Activated CD8-positive, alpha-beta memory T cell treated with anti-CD3 and anti-CD28 coated beads, Interleukin-2, amount 50 U/mL, for 1 hour (primary cell): ENCODE data around the gene ZNF273.
"Not testable (repeated sequence)": the region's sequence is repeated elsewhere in the genome, so short reads cannot be mapped to it uniquely, and the experiment has no call there.

Experiments
- DNase-seq: peaks from one replicate; pipeline ENCODE4 v3.0.0-alpha.2; 2020; ENCODE audit errors: extremely low read depth

ZNF273 gene

DNA sequence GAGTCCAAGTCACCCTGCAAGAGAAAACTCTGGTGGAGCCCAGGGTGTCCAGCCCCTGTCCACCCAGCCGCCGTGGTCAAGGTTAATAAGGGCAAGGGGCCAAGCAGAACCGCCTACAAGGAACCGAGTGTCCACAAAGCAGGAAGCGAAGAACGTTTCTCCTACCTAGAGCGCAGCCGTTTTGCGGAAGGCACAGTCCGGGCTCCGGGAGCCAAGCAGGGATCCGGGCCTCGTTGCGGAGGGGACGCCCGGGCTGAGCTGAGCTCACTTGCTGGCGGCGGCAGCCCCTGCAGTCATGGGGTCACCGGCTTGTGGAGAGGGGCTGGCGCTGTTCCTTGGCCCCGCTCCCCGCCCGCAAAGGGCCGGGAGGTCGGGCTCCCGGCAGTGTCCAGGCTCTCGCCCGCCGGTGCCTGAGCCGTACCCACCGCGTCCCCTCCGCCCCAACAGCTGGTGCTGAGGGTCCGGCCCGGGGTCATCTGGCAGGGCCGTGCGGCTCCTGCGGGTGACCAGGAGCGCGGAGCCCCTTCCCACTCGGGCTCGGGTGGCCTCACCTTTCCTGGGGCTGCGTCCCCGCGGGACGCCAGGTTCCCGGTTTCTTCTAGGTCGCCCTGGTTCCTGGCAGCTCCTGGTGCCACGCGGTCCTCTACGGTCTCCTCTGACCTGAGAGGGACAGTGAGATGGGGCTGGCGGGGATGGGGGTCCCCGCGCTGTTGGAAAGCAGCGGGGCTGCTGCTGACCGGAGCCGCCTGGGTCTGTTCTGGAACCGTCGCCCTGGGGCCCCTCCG, 14.0 kb upstream of the ZNF273 start:
- no peak for DNase-seq

DNA sequence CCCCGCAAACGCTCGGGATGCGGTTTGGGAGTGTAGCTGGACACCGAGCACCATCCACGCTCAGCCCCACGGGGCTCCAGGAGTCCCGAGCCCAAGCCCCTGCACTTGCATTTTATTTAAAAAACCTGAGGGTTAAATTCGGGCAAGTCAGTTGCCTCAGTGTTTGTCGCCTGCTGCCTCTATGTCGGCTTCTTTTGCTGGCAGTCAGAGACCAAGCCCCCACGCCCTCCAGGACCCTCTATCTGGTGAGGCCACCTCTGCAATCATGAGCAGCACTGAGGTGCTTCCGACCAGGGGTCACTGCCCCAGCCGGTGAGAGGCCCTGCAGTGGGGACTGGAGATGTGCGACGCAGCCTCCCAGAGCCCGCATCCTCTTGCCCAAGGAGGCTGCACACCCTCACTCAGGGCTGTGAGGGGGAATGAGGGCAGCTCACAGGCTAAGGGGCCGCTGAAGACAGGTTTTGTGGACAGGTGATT, 13.3 kb upstream of the ZNF273 start:
- no peak for DNase-seq

DNA sequence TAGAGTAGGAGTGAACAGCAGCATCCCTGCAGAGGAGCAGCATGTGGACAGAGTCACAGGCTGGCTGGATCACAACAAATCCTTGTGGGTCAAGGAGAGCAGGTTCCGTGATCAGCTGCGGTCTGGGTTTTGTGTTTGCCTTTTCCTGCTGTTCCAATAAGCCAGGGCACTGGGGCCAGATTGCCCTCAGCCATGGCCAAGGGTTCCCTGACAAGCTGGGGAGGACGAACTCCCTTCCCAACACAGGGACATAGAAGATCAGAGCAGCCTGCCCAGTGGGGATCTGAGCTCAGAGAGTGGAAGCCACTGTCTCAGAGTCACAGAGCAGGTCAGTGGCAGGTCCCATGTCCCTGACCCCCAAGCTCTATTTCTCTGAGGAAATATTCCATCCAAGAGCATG, 12.8 kb upstream of the ZNF273 start:
- not testable (repeated sequence) for DNase-seq

DNA sequence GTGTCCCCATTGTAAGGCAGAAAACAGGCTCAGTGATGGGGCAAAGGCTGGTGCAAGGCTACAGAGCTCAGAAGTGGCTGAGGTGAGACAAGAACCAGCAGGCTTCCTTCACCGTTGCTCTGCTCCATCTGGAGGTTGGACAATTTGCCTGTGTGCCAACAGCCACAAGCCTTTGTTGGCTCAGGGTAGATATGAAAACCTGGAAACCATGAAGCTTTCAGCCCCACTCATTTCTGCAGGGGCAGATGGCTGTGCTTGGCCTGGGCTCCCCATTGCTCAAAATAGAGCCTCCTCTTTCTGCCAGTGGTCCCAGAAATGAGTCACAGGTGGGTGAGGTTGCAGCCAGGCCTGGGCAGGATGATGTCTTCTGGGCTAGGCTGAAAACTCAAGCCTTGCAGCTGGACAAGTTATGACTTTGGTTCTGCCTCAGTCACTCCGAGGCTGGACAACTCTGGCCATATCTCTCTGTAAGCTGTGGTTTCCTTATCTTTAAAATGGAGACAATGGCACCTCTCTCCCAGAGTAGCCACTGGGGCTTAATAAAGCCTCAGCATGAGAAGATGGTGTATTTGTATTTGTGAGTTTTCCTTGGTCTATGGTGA, 12.2 kb upstream of the ZNF273 start:
- DNase-seq: no peak

DNA sequence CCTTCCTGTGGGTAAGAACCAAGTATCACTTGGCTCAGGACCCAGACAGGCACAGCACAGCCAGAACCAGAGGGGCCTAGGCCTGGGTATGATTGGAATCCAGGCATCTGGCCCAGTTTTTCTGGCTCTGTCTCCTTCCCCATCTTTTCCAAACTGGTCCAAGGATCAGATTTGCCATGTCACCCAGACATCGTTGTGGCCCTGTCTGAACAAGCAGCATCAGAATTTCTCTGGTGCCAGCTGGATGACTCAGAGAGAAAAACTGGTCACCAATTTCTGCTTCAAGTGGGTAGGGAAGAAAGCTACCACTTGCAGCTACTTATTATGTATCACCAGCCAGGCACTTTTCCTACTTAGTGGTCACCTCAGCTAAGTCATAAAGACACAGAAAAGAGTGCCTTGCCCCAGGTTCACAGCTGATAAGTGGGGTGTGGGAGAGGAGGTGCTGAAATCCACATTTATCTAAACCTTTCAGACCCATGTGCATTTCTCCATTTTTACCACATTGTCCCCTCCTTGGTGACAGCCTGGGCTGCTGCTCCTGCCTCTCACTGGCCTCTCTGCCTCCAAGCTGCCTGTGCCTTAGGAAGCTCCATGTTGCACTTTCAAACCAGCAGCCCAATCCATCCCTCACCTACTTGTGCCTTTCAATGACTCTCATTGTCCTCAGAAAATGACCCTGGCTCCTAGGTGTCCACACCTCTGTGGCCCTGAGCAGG, 11.6 kb upstream of the ZNF273 start:
- not testable (repeated sequence) for DNase-seq

DNA sequence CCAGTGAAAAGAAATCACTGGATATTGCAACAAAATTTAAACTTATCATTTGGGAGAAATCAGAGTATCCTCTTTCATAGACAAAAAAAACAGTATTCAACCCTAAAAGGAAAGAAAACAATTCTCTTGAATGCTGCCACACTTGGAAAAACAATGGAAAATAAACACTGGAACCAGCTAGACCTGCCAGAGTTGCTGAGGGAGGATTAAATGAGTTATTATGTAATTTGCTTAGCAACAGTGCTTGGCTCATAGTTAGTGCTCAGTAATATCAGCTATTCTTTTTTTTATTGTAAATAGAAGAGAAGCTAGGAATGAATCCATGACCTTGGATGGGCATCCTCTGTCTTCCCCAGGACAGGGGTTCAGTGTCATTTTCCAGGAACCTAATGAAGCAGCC, 11.0 kb upstream of the ZNF273 start:
- no peak for DNase-seq

DNA sequence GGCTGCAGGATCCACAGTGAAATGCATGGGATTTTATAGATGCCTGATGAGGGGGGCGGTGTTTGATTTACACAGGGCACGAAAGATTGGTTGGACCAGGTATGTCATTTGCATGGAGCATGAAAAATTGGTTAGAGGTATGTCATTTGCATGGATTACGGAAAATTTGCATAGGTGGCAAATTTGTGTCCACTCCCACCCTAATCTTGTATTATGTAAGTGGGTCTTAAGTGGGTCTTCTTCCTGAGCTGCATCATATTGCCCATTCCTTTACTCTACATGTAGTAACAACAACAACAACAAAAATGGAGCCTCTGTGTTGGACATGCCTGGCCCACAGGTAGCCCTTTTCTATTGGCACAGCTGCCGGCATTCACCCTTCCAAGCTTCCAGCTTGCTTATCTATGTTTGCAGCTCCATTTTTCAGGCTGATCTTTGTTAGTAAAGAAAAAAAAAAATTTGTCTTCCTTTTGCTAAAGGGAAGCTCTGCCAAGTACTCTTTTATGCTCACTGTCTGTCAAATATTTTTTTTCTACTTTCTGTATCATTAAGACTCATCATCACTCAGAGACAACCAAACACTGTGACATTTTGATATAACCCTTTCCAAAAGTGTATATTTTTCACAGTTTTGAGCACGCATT, 10.3 kb upstream of the ZNF273 start:
- no peak for DNase-seq

DNA sequence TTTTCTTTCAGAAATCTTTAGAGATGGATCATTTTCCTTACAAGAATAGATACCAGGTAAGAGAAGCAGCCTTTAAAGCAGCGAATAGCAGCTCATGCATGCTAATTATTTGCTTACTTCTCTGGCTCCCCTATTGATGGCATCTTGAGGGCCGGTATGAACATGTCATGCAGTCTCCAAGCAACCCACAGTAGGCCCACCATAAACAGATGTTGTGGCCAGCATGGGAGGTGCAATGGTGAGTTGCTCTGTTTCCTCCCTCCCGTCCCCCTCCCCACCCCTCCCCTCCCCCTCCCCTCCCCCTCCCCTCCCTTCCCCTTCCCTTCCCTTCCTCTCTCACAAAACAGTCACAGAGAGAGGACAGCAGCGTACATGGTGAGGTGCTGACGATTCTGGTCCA, 9.7 kb upstream of the ZNF273 start:
- no peak for DNase-seq

DNA sequence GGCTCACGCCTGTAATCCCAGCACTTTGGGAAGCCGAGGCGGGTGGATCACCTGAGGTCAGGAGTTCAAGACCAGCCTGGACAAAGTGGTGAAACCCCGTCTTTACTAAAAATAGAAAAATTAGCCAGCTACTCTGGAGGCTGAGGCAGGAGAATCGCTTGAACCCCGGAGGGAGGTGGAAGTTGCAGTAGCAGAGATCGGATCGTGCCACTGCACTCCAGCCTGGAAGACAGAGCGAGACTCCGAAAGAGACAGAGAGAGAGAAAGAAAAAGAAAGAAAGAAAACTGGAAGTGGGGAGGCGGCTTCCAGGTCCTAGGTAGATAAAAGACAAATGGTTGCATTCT, 640 bp upstream of the ZNF273 start:
- not testable (repeated sequence) for DNase-seq

DNA sequence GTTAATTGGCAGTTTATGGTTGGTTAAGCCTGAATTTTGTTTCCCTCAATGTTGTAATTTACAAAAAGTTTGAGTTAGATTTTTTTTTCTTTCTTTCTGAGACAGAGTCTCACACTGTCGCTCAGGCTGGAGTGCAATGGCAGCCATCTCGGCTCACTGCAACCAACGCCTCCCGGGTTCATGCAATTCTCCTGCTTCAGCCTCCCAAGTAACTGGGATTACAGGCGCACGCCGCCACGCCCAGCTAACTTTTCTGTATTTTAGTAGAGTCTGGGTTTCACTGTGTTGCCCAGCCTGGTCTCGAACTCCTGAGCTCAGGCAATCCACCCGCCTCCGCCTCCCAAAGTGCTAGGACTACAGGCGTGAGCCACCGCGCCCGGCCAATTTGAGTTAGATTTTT, 935 bp downstream of the ZNF273 start:
- no peak for DNase-seq

DNA sequence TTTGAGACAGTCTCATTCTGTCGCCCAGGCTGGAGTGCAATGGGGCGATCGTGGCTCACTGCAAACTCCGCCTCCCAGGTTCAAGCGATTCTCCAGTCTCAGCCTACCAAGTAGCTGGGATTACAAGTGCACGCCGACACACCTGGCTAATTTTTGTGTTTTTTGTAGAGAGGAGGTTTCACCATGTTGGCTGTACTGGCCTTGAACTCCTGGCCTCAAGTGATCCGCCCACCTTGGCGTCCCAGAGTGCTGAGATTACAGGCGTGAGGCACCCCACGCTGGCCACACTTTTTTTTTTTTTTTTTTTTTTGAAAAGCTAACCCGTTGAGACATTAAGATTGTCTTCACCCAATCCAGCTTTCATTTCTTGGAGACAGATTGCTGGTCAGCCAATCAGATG, 2.1 kb downstream of the ZNF273 start:
- no peak for DNase-seq

DNA sequence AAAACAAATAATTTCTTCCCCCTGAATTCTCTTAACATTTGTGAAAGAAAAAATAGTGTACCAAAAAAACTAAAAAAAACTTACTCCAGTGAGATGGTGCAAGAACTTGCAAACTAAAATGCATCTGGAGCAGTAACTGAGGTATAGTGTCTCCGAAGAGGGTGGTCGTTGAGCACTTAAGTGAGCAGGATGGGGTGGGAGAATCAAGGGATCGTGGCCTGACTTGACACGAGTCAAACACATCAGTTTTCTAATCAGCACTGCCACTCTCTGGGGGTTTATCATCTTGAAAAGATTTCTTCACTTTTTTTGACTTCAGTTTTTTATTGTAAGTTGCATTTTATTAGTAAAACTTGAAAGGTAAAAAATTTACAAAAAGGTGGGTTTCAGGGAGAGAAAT, 2.5 kb downstream of the ZNF273 start:
- no peak for DNase-seq

DNA sequence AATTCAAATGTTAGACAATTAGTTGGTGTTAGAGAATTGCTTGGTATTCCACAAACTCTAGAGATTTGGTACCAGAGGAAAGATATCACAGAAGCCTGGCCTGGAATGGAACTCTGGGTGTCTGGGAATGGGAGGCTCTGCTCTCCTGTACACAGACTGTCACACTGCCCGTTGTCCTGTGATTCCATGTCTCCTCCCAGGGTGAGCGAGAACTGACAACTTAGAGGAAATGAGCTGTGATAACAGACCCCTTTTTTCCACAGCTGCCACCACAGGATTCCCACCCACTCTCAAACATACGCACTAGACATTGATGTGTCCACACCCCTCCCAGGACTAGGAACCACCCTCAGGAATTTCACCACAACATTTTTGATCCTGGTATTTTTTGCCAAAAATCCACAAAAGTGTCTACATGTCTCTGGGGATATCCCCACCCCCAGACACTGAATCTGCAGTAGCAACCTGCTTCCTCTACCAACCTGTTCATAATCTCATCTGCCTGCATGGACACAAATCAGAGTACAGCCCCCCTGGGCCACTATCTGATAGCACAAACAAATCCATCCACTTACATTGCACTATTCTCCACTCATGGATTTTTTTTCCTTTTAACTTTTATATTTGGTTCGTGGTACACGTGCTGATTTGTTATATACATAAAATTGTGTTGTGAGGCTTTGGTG, 4.7 kb downstream of the ZNF273 start:
- no peak for DNase-seq

DNA sequence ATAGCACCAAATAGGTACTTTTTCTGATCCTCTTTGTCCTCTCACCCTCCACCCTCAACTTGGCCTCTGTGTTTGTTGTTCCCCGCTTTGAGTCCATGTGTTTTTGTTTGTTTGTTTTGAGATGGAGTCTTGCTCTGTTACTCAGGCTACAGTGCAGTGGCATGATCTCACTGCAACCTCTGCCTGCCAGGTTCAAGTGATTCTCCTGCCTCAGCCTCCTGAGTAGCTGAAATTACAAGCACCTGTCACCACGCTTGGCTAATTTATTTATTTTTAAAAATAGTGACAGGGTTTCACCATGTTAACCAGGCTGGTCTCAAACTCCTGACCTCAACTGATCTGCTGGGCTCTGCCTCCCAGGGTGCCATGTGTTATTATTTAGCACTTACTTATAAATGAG, 5.3 kb downstream of the ZNF273 start:
- no peak for DNase-seq

DNA sequence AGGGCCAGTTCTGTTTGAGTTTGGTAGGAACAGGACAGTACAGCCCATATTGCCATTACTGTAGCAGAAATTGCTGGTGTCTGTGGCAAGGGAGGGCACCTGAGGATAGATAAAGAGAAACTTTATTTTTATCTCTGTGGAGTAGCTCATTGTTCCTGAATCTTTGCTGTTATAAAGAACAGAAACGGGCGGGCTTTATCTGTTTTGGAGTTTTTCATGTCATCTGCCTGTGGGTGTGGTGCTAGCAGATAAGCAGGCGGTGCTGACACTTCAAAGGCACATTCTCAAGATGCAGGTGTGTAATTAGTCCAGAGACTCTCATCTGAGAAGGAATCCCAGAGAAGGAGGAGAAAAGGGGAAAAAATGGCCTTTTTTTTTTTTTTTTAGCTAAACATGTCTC, 11.5 kb downstream of the ZNF273 start:
- DNase-seq: no peak

DNA sequence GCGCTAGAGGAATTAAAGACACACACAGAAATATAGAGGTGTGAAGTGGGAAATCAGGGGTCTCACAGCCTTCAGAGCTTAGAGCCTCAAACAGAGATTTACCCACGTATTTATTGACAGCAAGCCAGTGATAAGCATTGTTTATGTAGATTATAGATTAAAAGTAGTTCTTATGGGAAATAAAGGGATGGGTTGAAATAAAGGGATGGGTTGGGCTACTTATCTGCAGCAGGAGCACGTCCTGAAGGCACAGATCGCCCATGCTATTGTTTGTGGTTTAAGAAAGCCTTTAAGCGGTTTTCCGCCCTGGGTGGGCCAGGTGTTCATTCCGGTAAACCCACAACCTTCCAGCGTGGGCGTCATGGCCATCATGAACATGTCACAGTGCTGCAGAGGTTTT, 12.2 kb downstream of the ZNF273 start:
- DNase-seq: not testable (repeated sequence)

DNA sequence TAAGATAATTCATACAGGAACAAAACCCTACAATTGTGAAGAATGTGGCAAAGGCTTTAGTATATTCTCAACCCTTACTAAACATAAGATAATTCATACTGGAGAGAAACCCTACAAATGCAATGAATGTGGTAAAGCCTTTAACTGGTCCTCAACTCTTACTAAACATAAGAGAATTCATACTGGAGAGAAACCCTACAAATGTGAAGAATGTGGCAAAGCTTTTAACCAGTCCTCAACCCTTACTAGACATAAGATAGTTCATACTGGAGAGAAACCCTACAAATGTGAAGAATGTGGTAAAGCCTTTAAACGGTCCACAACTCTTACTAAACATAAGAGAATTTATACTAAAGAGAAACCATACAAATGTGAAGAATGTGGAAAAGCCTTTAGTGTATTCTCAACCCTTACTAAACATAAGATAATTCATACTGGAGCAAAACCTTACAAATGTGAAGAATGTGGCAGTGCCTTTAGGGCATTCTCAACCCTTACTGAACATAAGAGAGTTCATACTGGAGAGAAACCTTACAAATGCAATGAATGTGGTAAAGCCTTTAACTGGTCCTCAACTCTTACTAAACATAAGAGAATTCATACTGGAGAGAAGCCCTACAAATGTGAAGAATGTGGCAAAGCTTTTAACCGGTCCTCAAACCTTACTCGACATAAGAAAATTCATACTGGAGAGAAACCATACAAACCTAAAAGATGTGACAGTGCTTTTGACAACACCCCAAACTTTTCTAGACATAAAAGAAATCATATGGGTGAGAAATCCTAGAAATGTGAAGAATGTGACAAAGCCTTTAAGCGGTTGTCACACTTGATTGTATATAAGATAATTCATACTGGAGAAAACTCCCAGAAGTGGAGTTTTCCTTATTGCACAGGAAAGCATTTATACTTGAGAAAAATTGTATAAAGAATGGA, 25.4 kb downstream of the ZNF273 start:
- DNase-seq: not testable (repeated sequence)

DNA sequence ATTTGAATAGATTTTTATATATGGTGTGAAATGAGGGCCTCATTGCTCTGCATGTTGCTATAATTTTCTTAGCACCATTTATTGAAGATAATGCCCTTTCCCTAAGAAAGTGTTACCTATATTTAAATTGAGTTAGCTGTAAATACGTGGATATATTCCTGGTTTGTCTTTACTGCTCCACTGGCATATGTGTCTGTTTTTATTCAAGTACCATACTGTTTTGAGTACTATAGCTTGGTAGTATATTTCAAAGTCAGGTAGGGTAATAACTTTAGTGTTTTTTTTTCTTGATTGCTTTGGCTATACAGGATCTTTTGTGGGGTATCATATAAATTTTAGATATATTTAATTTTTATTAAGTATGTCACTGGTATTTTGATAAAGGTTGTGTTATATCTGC, 31.4 kb downstream of the ZNF273 start:
- DNase-seq: no peak

DNA sequence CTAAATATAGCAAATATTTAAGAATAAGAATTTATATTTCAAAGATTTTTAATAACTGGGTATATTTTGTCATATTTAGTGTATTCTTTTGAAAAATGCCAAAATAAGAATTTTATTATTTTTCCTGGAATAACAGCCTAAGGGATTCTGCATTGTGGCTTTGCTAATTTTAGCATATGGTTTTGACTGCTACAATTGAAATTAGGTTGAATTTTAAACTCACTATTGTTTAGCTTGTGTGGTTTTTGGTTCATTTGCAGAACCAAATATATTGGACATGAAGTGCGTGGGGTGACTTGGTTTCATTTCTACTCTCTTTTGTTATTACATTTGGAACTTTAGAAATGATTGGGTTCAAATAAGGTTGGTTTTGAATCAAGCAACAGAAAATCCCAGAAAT, 35.5 kb downstream of the ZNF273 start:
- DNase-seq: no peak

DNA sequence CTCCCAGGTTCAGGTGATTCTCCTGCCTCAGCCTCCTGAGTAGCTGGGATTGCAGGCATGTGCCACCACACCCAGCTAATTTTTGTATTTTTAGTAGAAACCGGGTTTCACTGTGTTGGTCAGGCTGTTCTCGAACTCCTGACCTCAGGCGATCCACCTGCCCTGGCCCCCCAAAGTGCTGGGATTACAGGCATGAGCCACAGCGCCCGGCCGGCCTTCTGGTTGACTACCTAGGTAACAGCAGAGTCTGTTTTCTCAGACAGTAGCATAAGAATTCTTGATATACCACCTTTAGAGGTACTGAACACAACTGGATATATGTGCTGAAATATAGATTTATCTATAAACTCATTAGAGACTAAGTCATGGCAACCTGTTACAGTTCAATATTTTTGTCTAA, 36.9 kb downstream of the ZNF273 start:
- not testable (repeated sequence) for DNase-seq
